HCT116 (cell line): ENCODE data around the gene ASCC1. TPM values are rescaled to one million over a fixed set of nuclear protein-coding genes. Genes with fewer than 3 reads are reported as not detected.

Source experiments
- ATAC-seq: fragments of 200-7000 bp; cut with Tn5 transposase; 2 replicates; pipeline ENCODE4 v1.9.1; 2020; ENCODE audit warnings: mild to moderate bottlenecking, moderate library complexity
- BruUV-seq: library from RNA; stranded (reverse); fragments of 400-500 nt; replicated peaks from 2 replicates; lab custom pipeline; 2021; lab: Mats Ljungman, UMichigan
- CTCF ChIA-PET: fragments of 300-600 bp; sonication (Branson Sonifier 250); formaldehyde crosslinking; loops from one replicate; lab custom pipeline; 2021; ENCODE audit warnings: antibody characterized with exemption; lab: Charles Lee
- POLR2A ChIA-PET: fragments of 300-600, 350-600 bp; sonication (Branson Sonifier 250); formaldehyde crosslinking; loops from one replicate; lab custom pipeline; 2021; ENCODE audit warnings: antibody characterized with exemption; lab: Charles Lee
- RAD21 ChIA-PET, 2 experiments: fragments of 300-600 bp; sonication (Branson Sonifier 250); formaldehyde crosslinking; loops; one replicate each; lab custom pipeline; 2023; ENCODE audit warnings: low total read pairs in 2 of 2; ENCODE audit not compliant: uncharacterized antibody in 2 of 2, unreplicated experiment in 2 of 2, low non-redundant PET in 1 of 2; lab: Charles Lee
- DNase-seq: peaks from one replicate; pipeline ENCODE4 v3.0.0-alpha.2; 2010; ENCODE audit warnings: low read depth, low spot score
- H2AFZ ChIP-seq: fragments of 200-600 bp; shearing (Covaris generic), sonication (generic); 2 replicates; pipeline ENCODE4 v1.6.1; 2017; ENCODE audit warnings: low read depth, mixed run types, mixed read lengths, antibody characterized with exemption, low read length; ENCODE audit not compliant: poor library complexity, severe bottlenecking
- H3K27ac ChIP-seq: 2 replicates; pipeline ENCODE4 v1.5.1; 2012; ENCODE audit warnings: low read depth, low read length
- H3K27me3 ChIP-seq: fragments of 200-600 bp; sonication (generic); 2 replicates; pipeline ENCODE4 v1.6.1; 2016; ENCODE audit warnings: mixed run types, low read length, mixed read lengths; ENCODE audit not compliant: insufficient read depth
- H3K36me3 ChIP-seq, 2 experiments: fragments of 200-500 bp in 1 of 2; fragments of 200-600 bp in 1 of 2; sonication (Bioruptor generic) in 1 of 2; sonication (generic) in 1 of 2; 2 replicates each; pipeline versions ENCODE4 v1.5.1 to v1.6.1; 2014 to 2016; ENCODE audit warnings: low read length in 2 of 2, inconsistent platforms in 1 of 2, mixed read lengths in 1 of 2, mixed run types in 1 of 2; ENCODE audit not compliant: insufficient read depth in 2 of 2, control insufficient read depth in 1 of 2
- H3K4me1 ChIP-seq, 2 experiments: fragments of 200-600 bp in 1 of 2; sonication (generic) in 1 of 2; 2 replicates each; pipeline versions ENCODE4 v1.5.1 to v1.6.1; 2012 to 2017; ENCODE audit warnings: low read length in 2 of 2, inconsistent platforms in 1 of 2, mild to moderate bottlenecking in 1 of 2, mixed read lengths in 1 of 2, mixed run types in 1 of 2, moderate library complexity in 1 of 2; ENCODE audit not compliant: insufficient read depth in 2 of 2, control insufficient read depth in 1 of 2
- H3K4me2 ChIP-seq: fragments of 200-600 bp; sonication (generic); 2 replicates; pipeline ENCODE4 v1.6.1; 2017; ENCODE audit warnings: mixed run types, low read length, mixed read lengths
- H3K4me3 ChIP-seq, 2 experiments: fragments of 200-600 bp in 1 of 2; sonication (generic) in 1 of 2; replicated peaks in 1 of 2; 2 replicates each; pipeline ENCODE4 v1.5.1; 2011 to 2016; ENCODE audit warnings: low read length in 2 of 2, control low read depth in 1 of 2, low read depth in 1 of 2, mild to moderate bottlenecking in 1 of 2, mixed read lengths in 1 of 2, mixed run types in 1 of 2
- H3K79me2 ChIP-seq: fragments of 200-600 bp; sonication (generic); 2 replicates; pipeline ENCODE4 v1.6.1; 2017; ENCODE audit warnings: mild to moderate bottlenecking, mixed run types, low read length, moderate library complexity, mixed read lengths; ENCODE audit not compliant: insufficient read depth
- H3K9ac ChIP-seq: fragments of 200-600 bp; sonication (generic); 2 replicates; pipeline ENCODE4 v1.6.1; 2016; ENCODE audit warnings: low read length, mixed read lengths
- H3K9me2 ChIP-seq: fragments of 200-600 bp; sonication (generic), shearing (Covaris generic); 2 replicates; pipeline ENCODE4 v1.6.1; 2017; ENCODE audit warnings: mixed run types, mild to moderate bottlenecking, moderate library complexity; ENCODE audit not compliant: insufficient read depth
- H3K9me3 ChIP-seq, 2 experiments: fragments of 200-500 bp in 1 of 2; fragments of 200-600 bp in 1 of 2; sonication (Bioruptor generic) in 1 of 2; sonication (generic) in 1 of 2; 2 replicates each; pipeline ENCODE4 v1.6.1; 2014 to 2017; ENCODE audit warnings: low read length in 2 of 2, mixed read lengths in 2 of 2, inconsistent platforms in 1 of 2, low read depth in 1 of 2, mild to moderate bottlenecking in 1 of 2, mixed run types in 1 of 2, moderate library complexity in 1 of 2; ENCODE audit not compliant: control insufficient read depth in 1 of 2, insufficient read depth in 1 of 2
- H4K20me1 ChIP-seq: fragments of 200-600 bp; sonication (generic), shearing (Covaris generic); 2 replicates; pipeline ENCODE4 v1.6.1; 2017; ENCODE audit warnings: mixed run types, mild to moderate bottlenecking, moderate library complexity; ENCODE audit not compliant: insufficient read depth
- CBX3 ChIP-seq: IDR thresholded peaks from 2 replicates; pipeline ENCODE4 v1.6.1; 2012; ENCODE audit warnings: low read depth
- CEBPB ChIP-seq: IDR thresholded peaks from 2 replicates; pipeline ENCODE4 v1.6.1; 2012; ENCODE audit warnings: low read depth
- CTCF ChIP-seq, 3 experiments: fragments of 200-600 bp in 1 of 3; sonication (generic) in 1 of 3; IDR thresholded peaks in 2 of 3; conservative IDR thresholded peaks in 1 of 3; 2 replicates each; pipeline ENCODE4 v1.5.1; 2012 to 2017; ENCODE audit warnings: low read depth in 2 of 3, low read length in 2 of 3, antibody characterized with exemption in 1 of 3, borderline replicate concordance in 1 of 3, control low read depth in 1 of 3, mild to moderate bottlenecking in 1 of 3, mixed read lengths in 1 of 3, mixed run types in 1 of 3, moderate library complexity in 1 of 3; ENCODE audit not compliant: insufficient read depth in 1 of 3
- ELF1 ChIP-seq: IDR thresholded peaks from 2 replicates; pipeline ENCODE4 v1.6.1; 2012; ENCODE audit warnings: low read depth, borderline replicate concordance
- FOSL1 ChIP-seq: IDR thresholded peaks from 2 replicates; pipeline ENCODE4 v1.6.1; 2012; ENCODE audit warnings: low read depth
- JUND ChIP-seq: IDR thresholded peaks from 2 replicates; pipeline ENCODE4 v1.6.1; 2012
- RAD21 ChIP-seq: IDR thresholded peaks from 2 replicates; pipeline ENCODE4 v1.6.1; 2012; ENCODE audit warnings: low read depth, mild to moderate bottlenecking
- SRF ChIP-seq: IDR thresholded peaks from 2 replicates; pipeline ENCODE4 v1.6.1; 2012; ENCODE audit warnings: low read depth
- TCF7L2 ChIP-seq: IDR thresholded peaks from 2 replicates; pipeline ENCODE4 v1.7.0; 2011; ENCODE audit warnings: borderline replicate concordance, inconsistent platforms; ENCODE audit not compliant: insufficient read depth, insufficient read length; ENCODE audit errors: extremely low read depth
- YY1 ChIP-seq: IDR thresholded peaks from 2 replicates; pipeline ENCODE4 v1.6.1; 2011; ENCODE audit warnings: low read length, low read depth, moderate library complexity, mild to moderate bottlenecking; ENCODE audit not compliant: insufficient replicate concordance; ENCODE audit errors: extremely low read depth
- ZFX ChIP-seq: fragments of 450-650 bp; IDR thresholded peaks from 2 replicates; pipeline ENCODE4 v1.6.1; 2017
- ZNF274 ChIP-seq: fragments of 200-500 bp; sonication (Bioruptor generic); IDR thresholded peaks from 2 replicates; pipeline ENCODE4 v1.6.1; 2014; ENCODE audit warnings: mild to moderate bottlenecking, low read depth, low read length, inconsistent platforms
- intact Hi-C: fragments of 100-400 bp; cut with micrococcal nuclease; formaldehyde crosslinking; loops from 2 replicates; pipeline ENCODE4 v1.10.0; 2022
- total RNA-seq: library from RNA; stranded (reverse); gene quantifications from one replicate; pipeline ENCODE4 v1.2.1, GENCODE V29; 2021; ENCODE audit not compliant: unreplicated experiment
- TF ChIP-seq, protein P1 (sequence below): IDR thresholded peaks from 2 replicates; pipeline ENCODE4 v1.6.1; 2011; ENCODE audit warnings: mild to moderate bottlenecking, low read length, moderate library complexity; ENCODE audit not compliant: insufficient replicate concordance; ENCODE audit errors: extremely low read depth
- TF ChIP-seq, protein P2 (sequence below): IDR thresholded peaks from 2 replicates; pipeline ENCODE4 v1.6.1; 2012; ENCODE audit warnings: low read depth

Gene ASCC1
- total RNA-seq, 1 experiment from 2014 or later = 34.5 TPM

DNA sequence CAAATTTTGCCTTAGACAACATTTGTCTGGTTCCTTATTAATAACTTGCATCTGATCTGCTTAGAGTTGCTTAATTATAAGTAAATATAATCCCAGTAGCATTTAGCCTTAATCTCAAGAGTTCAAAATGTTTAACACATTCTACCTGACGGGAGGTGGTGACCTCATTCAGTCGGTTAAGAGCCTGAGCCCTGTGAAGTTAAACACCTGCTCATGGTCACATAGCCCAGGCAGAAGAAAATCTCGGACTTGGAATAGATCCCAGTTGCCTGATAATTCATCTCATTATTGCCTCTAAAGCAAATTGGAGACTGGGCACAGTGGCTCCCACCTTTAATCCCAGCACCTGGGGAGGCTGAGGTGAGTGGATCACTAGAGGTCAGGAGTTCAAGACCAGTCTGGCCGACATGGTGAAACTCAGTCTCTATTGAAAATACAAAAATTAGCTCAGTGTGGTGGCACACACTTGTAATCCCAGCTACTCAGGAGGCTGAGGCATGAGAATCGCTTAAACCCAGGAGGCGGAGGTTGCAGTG, 18.6 kb upstream of the ASCC1 start:
- H3K4me3 ChIP-seq = no peak overlapping the region
- H4K20me1 ChIP-seq = no peaks in the 10 kb centered on the region
- no peak overlapping the region for H3K27ac ChIP-seq
- ChIA-PET CTCF (no interaction called here), RAD21 (no interaction called here), POLR2A (no interaction called here)
- no peak for ATAC-seq
- DNase-seq = no peak
- BruUV-seq = no TSS peak
- no peaks in the 10 kb centered on the region for H3K4me1 ChIP-seq
- no peaks in the 10 kb centered on the region for H3K27me3 ChIP-seq
- no peak overlapping the region for H3K9ac ChIP-seq
- intact Hi-C loops = no loop called here
- no peaks in the 10 kb centered on the region for H3K9me3 ChIP-seq
- TF ChIP-seq ZNF274 = no peak
- no peak for TF ChIP-seq JUND
- TF ChIP-seq SRF = no peak
- no peak for TF ChIP-seq RAD21
- TF ChIP-seq ZFX = no peak
- TF ChIP-seq, protein P1, sequence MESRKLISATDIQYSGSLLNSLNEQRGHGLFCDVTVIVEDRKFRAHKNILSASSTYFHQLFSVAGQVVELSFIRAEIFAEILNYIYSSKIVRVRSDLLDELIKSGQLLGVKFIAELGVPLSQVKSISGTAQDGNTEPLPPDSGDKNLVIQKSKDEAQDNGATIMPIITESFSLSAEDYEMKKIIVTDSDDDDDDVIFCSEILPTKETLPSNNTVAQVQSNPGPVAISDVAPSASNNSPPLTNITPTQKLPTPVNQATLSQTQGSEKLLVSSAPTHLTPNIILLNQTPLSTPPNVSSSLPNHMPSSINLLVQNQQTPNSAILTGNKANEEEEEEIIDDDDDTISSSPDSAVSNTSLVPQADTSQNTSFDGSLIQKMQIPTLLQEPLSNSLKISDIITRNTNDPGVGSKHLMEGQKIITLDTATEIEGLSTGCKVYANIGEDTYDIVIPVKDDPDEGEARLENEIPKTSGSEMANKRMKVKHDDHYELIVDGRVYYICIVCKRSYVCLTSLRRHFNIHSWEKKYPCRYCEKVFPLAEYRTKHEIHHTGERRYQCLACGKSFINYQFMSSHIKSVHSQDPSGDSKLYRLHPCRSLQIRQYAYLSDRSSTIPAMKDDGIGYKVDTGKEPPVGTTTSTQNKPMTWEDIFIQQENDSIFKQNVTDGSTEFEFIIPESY = no peak
- no peak for TF ChIP-seq TCF7L2
- TF ChIP-seq YY1 = no peak
- no peak for TF ChIP-seq CTCF (IDR thresholded peaks at IDR 0.05 in 2 of 3, conservative IDR thresholded peaks at IDR 0.05 in 1 of 3; ENCODE audit: borderline replicate concordance in 1 of 3, insufficient read depth in 1 of 3, low read depth in 2 of 3, low read length in 2 of 3)
- TF ChIP-seq, protein P2, sequence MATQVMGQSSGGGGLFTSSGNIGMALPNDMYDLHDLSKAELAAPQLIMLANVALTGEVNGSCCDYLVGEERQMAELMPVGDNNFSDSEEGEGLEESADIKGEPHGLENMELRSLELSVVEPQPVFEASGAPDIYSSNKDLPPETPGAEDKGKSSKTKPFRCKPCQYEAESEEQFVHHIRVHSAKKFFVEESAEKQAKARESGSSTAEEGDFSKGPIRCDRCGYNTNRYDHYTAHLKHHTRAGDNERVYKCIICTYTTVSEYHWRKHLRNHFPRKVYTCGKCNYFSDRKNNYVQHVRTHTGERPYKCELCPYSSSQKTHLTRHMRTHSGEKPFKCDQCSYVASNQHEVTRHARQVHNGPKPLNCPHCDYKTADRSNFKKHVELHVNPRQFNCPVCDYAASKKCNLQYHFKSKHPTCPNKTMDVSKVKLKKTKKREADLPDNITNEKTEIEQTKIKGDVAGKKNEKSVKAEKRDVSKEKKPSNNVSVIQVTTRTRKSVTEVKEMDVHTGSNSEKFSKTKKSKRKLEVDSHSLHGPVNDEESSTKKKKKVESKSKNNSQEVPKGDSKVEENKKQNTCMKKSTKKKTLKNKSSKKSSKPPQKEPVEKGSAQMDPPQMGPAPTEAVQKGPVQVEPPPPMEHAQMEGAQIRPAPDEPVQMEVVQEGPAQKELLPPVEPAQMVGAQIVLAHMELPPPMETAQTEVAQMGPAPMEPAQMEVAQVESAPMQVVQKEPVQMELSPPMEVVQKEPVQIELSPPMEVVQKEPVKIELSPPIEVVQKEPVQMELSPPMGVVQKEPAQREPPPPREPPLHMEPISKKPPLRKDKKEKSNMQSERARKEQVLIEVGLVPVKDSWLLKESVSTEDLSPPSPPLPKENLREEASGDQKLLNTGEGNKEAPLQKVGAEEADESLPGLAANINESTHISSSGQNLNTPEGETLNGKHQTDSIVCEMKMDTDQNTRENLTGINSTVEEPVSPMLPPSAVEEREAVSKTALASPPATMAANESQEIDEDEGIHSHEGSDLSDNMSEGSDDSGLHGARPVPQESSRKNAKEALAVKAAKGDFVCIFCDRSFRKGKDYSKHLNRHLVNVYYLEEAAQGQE = no peak
- no peak for TF ChIP-seq CEBPB
- no peak for TF ChIP-seq ELF1
- TF ChIP-seq FOSL1 = no peak
- no peak for TF ChIP-seq CBX3
- no peaks in the 10 kb centered on the region for H3K9me2 ChIP-seq
- peaks cover 4 to 26% of the 10 kb centered on the region in 2 experiments; a peak in 3 of 4 replicates for H3K36me3 ChIP-seq
- no peak overlapping the region for H3K4me2 ChIP-seq
- no peak overlapping the region for H2AFZ ChIP-seq
- H3K79me2 ChIP-seq = peaks cover 3% of the 10 kb centered on the region; the same call in 1 of the 2 replicates
